Testis (tissue), 2 donors: ENCODE data around the gene GLIS1.

ENCODE experiments used
- CTCF ChIP-seq, 3 experiments: fragments of 450-650 bp in 2 of 3; fragments of 200-600 bp in 1 of 3; sonication (generic) in 1 of 3; IDR thresholded peaks; one replicate each; pipeline ENCODE4 v1.5.1; 2016 to 2019; ENCODE audit warnings: antibody characterized with exemption in 3 of 3, mild to moderate bottlenecking in 2 of 3, moderate library complexity in 1 of 3
- POLR2A ChIP-seq: fragments of 450-650 bp; IDR thresholded peaks from one replicate; pipeline ENCODE4 v1.6.1; 2017; ENCODE audit warnings: antibody characterized with exemption, mild to moderate bottlenecking, moderate library complexity

GRCh38 chr1:53548031-53548491 lies 190.9 kb downstream of the GLIS1 start:
- TF ChIP-seq CTCF (IDR thresholded peaks at IDR 0.05) (no peak), POLR2A (no peak)
